Body of pancreas (tissue), 4 donors: ENCODE results near the gene ADGRL3. TPM values are rescaled to one million over a fixed set of nuclear protein-coding genes. Genes with fewer than 3 reads are reported as not detected.
A peak's percentile ranks its signal among the peaks of the same experiment; 100 is the strongest.

Experiments used
- ATAC-seq: fragments of 150-250 bp; one replicate; pipeline ENCODE4 v1.9.1; 2016
- DNase-seq, 4 donors: peaks; one replicate each; pipeline ENCODE4 v3.0.0-alpha.2; 2019
- H3K27ac ChIP-seq, 4 donors: fragments of 200-600 bp; sonication (generic); 1 replicate in 3 of 4; 2 replicates in 1 of 4; pipeline versions ENCODE4 v1.5.1 to v1.6.1; 2016 to 2019; ENCODE audit warnings: mild to moderate bottlenecking in 1 of 4, mixed read lengths in 1 of 4, moderate library complexity in 1 of 4
- H3K27me3 ChIP-seq, 2 donors: fragments of 200-600 bp; sonication (generic); one replicate each; pipeline ENCODE4 v1.6.0; 2016; ENCODE audit warnings: mild to moderate bottlenecking in 1 of 2
- H3K36me3 ChIP-seq, 2 donors: fragments of 200-600 bp; sonication (generic); replicated peaks in 1 of 2; 2 replicates each; pipeline ENCODE4 v1.5.1; 2016; ENCODE audit warnings: low read depth in 2 of 2; ENCODE audit not compliant: insufficient read depth in 1 of 2
- H3K4me1 ChIP-seq: fragments of 200-600 bp; sonication (generic); one replicate; pipeline ENCODE4 v1.6.0; 2016
- H3K4me3 ChIP-seq, 2 donors: fragments of 200-600 bp; sonication (generic); 1 replicate in 1 of 2; 2 replicates in 1 of 2; pipeline ENCODE4 v1.5.1; 2016 to 2019
- H3K9me3 ChIP-seq, 3 donors: fragments of 200-600 bp; sonication (generic); 1 replicate in 2 of 3; 2 replicates in 1 of 3; pipeline ENCODE4 v1.5.1; 2016
- CTCF ChIP-seq, 7 experiments: fragments of 450-650 bp in 4 of 7; fragments of 200-600 bp in 3 of 7; sonication (generic) in 3 of 7; IDR thresholded peaks; one replicate each; pipeline ENCODE4 v1.5.1; 2016 to 2019; ENCODE audit warnings: antibody characterized with exemption in 7 of 7
- POLR2A ChIP-seq, 3 donors: fragments of 450-650 bp; IDR thresholded peaks; one replicate each; pipeline ENCODE4 v1.6.1; 2016; ENCODE audit warnings: antibody characterized with exemption in 3 of 3, mild to moderate bottlenecking in 2 of 3
- WGBS, 2 donors: methylation state at CpG; one replicate each; pipeline ENCODE4 v1.1.5; 2017; 5-methylcytosine and 5-hydroxymethylcytosine counted together
- intact Hi-C: fragments of 100-400 bp; cut with DNase I; formaldehyde crosslinking; loops from one replicate; pipeline ENCODE4 v1.15.1; 2023
- total RNA-seq, 2 donors: library from RNA; depleted of rRNA; stranded (reverse); fragments of >200 nt; gene quantifications; one replicate each; pipeline ENCODE4 v1.1.0, GENCODE V29; 2016

The ADGRL3 gene
- total RNA-seq, 2 donors from 2014 or later, result 0.33 to 1.0 TPM

- ATAC-seq (peak; percentile 75), DNase-seq (peak in 2 of 4 donors; percentile 7 to 16)
- Histone ChIP-seq H3K9me3 (no peaks in the 10 kb centered on the region), H3K27ac (peak overlapping the region in 2 of 4 donors; percentile 9 to 40), H3K4me1 (peaks cover 5% of the 10 kb centered on the region), H3K27me3 (no peaks in the 10 kb centered on the region), H3K36me3 (no peaks in the 10 kb centered on the region), H3K4me3 (no peak overlapping the region)
- intact Hi-C loops, result no loop called here
- TF ChIP-seq POLR2A (IDR thresholded peaks at IDR 0.05) (no peak), CTCF (IDR thresholded peaks at IDR 0.05) (no peak)
- 34% methylated on average over 5 of the region's 5 CpGs for WGBS, 2 donors
Observed at GRCh38 chr4:61462451-61463326, 262.6 kb downstream of the ADGRL3 start.

GRCh38 chr4:61468024-61468720 lies 268.0 kb downstream of the ADGRL3 start:
- no peak for ATAC-seq
- intact Hi-C loops, result no loop called here
- Histone ChIP-seq H3K4me1 (peaks cover under 1% of the 10 kb centered on the region), H3K4me3 (no peak overlapping the region), H3K27me3 (no peaks in the 10 kb centered on the region), H3K9me3 (no peaks in the 10 kb centered on the region), H3K27ac (no peak overlapping the region), H3K36me3 (no peaks in the 10 kb centered on the region)
- 53% methylated on average over 6 of the region's 6 CpGs for WGBS, 2 donors
- no peak for DNase-seq
- no peak for TF ChIP-seq POLR2A (IDR thresholded peaks at IDR 0.05)
- no peak for TF ChIP-seq CTCF (IDR thresholded peaks at IDR 0.05)

GRCh38 chr4:61473306-61473705 lies 273.2 kb downstream of the ADGRL3 start:
- no peaks in the 10 kb centered on the region for H3K4me1 ChIP-seq
- DNase-seq, result no peak
- WGBS, 2 donors, result 52 to 60% methylated on average over 3 of the region's 3 CpGs
- no peaks in the 10 kb centered on the region for H3K27me3 ChIP-seq
- intact Hi-C loops, result no loop called here
- H3K27ac ChIP-seq, result no peak overlapping the region
- TF ChIP-seq POLR2A (IDR thresholded peaks at IDR 0.05) (no peak), CTCF (IDR thresholded peaks at IDR 0.05) (no peak)
- no peak for ATAC-seq
- no peaks in the 10 kb centered on the region for H3K36me3 ChIP-seq
- H3K9me3 ChIP-seq, result no peaks in the 10 kb centered on the region
- H3K4me3 ChIP-seq, result no peak overlapping the region

GRCh38 chr4:61478340-61478739 lies 278.2 kb downstream of the ADGRL3 start:
- TF ChIP-seq CTCF (IDR thresholded peaks at IDR 0.05), result no peak
- no peak for TF ChIP-seq POLR2A (IDR thresholded peaks at IDR 0.05)
- Histone ChIP-seq H3K27ac (no peak overlapping the region), H3K4me3 (no peak overlapping the region), H3K9me3 (no peaks in the 10 kb centered on the region), H3K36me3 (no peaks in the 10 kb centered on the region), H3K4me1 (no peaks in the 10 kb centered on the region), H3K27me3 (no peaks in the 10 kb centered on the region)
- DNase-seq (no peak), ATAC-seq (no peak)
- intact Hi-C loops, result no loop called here
